IMR-90 (cell line): ENCODE results near the gene RGPD8. TPM values are rescaled to one million over a fixed set of nuclear protein-coding genes. Genes with fewer than 3 reads are reported as not detected.
A peak's percentile ranks its signal among the peaks of the same experiment; 100 is the strongest.

Source experiments
- ATAC-seq: fragments of 200-7000 bp; cut with Tn5 transposase; 2 replicates; pipeline ENCODE4 v1.9.1; 2020; ENCODE audit warnings: low read depth, mild to moderate bottlenecking, moderate library complexity
- BruUV-seq: library from RNA; stranded (reverse); fragments of 400-500 nt; replicated peaks from 2 replicates; lab custom pipeline; 2021; lab: Mats Ljungman, UMichigan
- CTCF ChIA-PET: fragments of 300-600 bp; formaldehyde crosslinking; extraction: SDS; loops from one replicate; lab custom pipeline; 2021; ENCODE audit warnings: antibody characterized with exemption; lab: Yijun Ruan, JAX
- POLR2A ChIA-PET: fragments of 300-600 bp; sonication (Branson Sonifier 250); formaldehyde crosslinking; loops from one replicate; lab custom pipeline; 2022; ENCODE audit warnings: antibody characterized with exemption; ENCODE audit not compliant: unreplicated experiment; lab: Charles Lee
- DNase-seq: peaks from one replicate; pipeline ENCODE4 v3.0.0; 2013
- H2AFZ ChIP-seq: replicated peaks from 2 replicates; pipeline ENCODE3; 2013; ENCODE audit warnings: low read length, mild to moderate bottlenecking; ENCODE audit not compliant: poor library complexity
- H2AK5ac ChIP-seq: 2 replicates; pipeline ENCODE4 v1.6.1; 2013; ENCODE audit warnings: low read depth, low read length, inconsistent platforms
- H2AK9ac ChIP-seq: replicated peaks from 2 replicates; pipeline ENCODE3; 2013; ENCODE audit warnings: mild to moderate bottlenecking, low read depth, low read length, moderate library complexity; ENCODE audit not compliant: poor library complexity
- H2BK120ac ChIP-seq: 2 replicates; pipeline ENCODE4 v1.6.1; 2013; ENCODE audit warnings: low read depth, low read length, inconsistent platforms
- H2BK15ac ChIP-seq: 3 replicates; pipeline ENCODE4 v1.6.1; 2013; ENCODE audit warnings: low read depth, low read length, inconsistent platforms
- H2BK20ac ChIP-seq: 2 replicates; pipeline ENCODE4 v1.6.1; 2013; ENCODE audit warnings: low read depth, mild to moderate bottlenecking, inconsistent platforms, low read length, moderate library complexity
- H2BK5ac ChIP-seq: 2 replicates; pipeline ENCODE4 v1.6.1; 2013; ENCODE audit warnings: mild to moderate bottlenecking, low read depth, low read length, inconsistent platforms; ENCODE audit not compliant: poor library complexity, severe bottlenecking
- H3K14ac ChIP-seq: replicated peaks from 2 replicates; pipeline ENCODE4 v1.6.1; 2013; ENCODE audit warnings: low read depth, low read length, inconsistent platforms
- H3K18ac ChIP-seq: 2 replicates; pipeline ENCODE4 v1.6.1; 2013; ENCODE audit warnings: low read depth, low read length, control low read depth
- H3K23ac ChIP-seq: 2 replicates; pipeline ENCODE4 v1.6.1; 2013; ENCODE audit warnings: low read depth, low read length, inconsistent platforms
- H3K27ac ChIP-seq: 2 replicates; pipeline ENCODE4 v1.5.1; 2013; ENCODE audit warnings: mild to moderate bottlenecking, control low read depth, low read length; ENCODE audit not compliant: insufficient read depth
- H3K27me3 ChIP-seq: 2 replicates; pipeline ENCODE4 v1.6.1; 2013; ENCODE audit warnings: low read length; ENCODE audit not compliant: control insufficient read depth, insufficient read depth
- H3K36me3 ChIP-seq: 2 replicates; pipeline ENCODE4 v1.6.1; 2013; ENCODE audit warnings: low read length, mixed read lengths; ENCODE audit not compliant: control insufficient read depth, insufficient read depth
- H3K4ac ChIP-seq: 2 replicates; pipeline ENCODE4 v1.6.1; 2013; ENCODE audit warnings: low read depth, low read length, inconsistent platforms
- H3K4me1 ChIP-seq: 2 replicates; pipeline ENCODE4 v1.6.1; 2013; ENCODE audit warnings: low read length, mixed read lengths; ENCODE audit not compliant: control insufficient read depth, insufficient read depth
- H3K4me2 ChIP-seq: 2 replicates; pipeline ENCODE4 v1.6.1; 2013; ENCODE audit warnings: low read depth, mild to moderate bottlenecking, control low read depth, low read length, moderate library complexity
- H3K4me3 ChIP-seq: 2 replicates; pipeline ENCODE4 v1.5.1; 2013; ENCODE audit warnings: low read depth, mild to moderate bottlenecking, control low read depth, low read length, moderate library complexity; ENCODE audit not compliant: insufficient read depth
- H3K56ac ChIP-seq: 2 replicates; pipeline ENCODE4 v1.6.1; 2013; ENCODE audit warnings: low read length, inconsistent platforms; ENCODE audit not compliant: insufficient read depth; ENCODE audit errors: extremely low read depth
- H3K79me1 ChIP-seq, 2 experiments: 2 replicates each; pipeline ENCODE4 v1.6.1; 2013; ENCODE audit warnings: low read length in 2 of 2, inconsistent platforms in 1 of 2, low read depth in 1 of 2
- H3K9ac ChIP-seq: 2 replicates; pipeline ENCODE4 v1.6.1; 2013; ENCODE audit warnings: low read depth, low read length, control low read depth
- H3K9me1 ChIP-seq: 2 replicates; pipeline ENCODE4 v1.6.1; 2013; ENCODE audit warnings: low read length, inconsistent platforms; ENCODE audit not compliant: insufficient read depth
- H3K9me3 ChIP-seq: 2 replicates; pipeline ENCODE4 v1.6.1; 2013; ENCODE audit warnings: low read length; ENCODE audit not compliant: control insufficient read depth, insufficient read depth
- H4K20me1 ChIP-seq: 2 replicates; pipeline ENCODE4 v1.6.1; 2013; ENCODE audit warnings: low read length, inconsistent platforms; ENCODE audit not compliant: insufficient read depth
- H4K5ac ChIP-seq: 2 replicates; pipeline ENCODE4 v1.6.1; 2013; ENCODE audit warnings: mild to moderate bottlenecking, low read depth, low read length, control low read depth
- H4K8ac ChIP-seq, 2 experiments: 2 replicates each; pipeline ENCODE4 v1.6.1; 2013; ENCODE audit warnings: low read depth in 2 of 2, low read length in 2 of 2, control low read depth in 1 of 2, inconsistent platforms in 1 of 2
- H4K91ac ChIP-seq: 2 replicates; pipeline ENCODE4 v1.6.1; 2013; ENCODE audit warnings: low read depth, low read length, inconsistent platforms; ENCODE audit not compliant: insufficient read depth
- BHLHE40 ChIP-seq: fragments of 150-350 bp; IDR thresholded peaks from 2 replicates; pipeline ENCODE4 v1.6.1; 2016; ENCODE audit warnings: mild to moderate bottlenecking, low read depth, low read length
- CTCF ChIP-seq: conservative IDR thresholded peaks from 2 replicates; pipeline ENCODE4 v1.5.1; 2012; ENCODE audit warnings: mild to moderate bottlenecking, low read depth, low read length, improper control_type of control experiment
- MAZ ChIP-seq: IDR thresholded peaks from 2 replicates; pipeline ENCODE4 v1.6.1; 2012; ENCODE audit warnings: low read depth, mild to moderate bottlenecking, low read length, improper control_type of control experiment, moderate library complexity, borderline replicate concordance
- RFX5 ChIP-seq: IDR thresholded peaks from 2 replicates; pipeline ENCODE4 v1.8.0; 2012; ENCODE audit warnings: low read depth, mild to moderate bottlenecking, low read length, moderate library complexity
- WGBS, 2 experiments: methylation state at CpG; one replicate each; pipeline versions ENCODE4 v1.1.5 to v1.1.7; 2013; ENCODE audit warnings: missing lambda C conversion rate in 2 of 2; ENCODE audit not compliant: insufficient read length in 1 of 2; ENCODE audit errors: extremely low coverage in 2 of 2; 5-methylcytosine and 5-hydroxymethylcytosine counted together
- dilution Hi-C: fragments of 300-500 bp; cut with HindIII; formaldehyde crosslinking; loops from one replicate; pipeline ENCODE4 v1.14.3; 2018; ENCODE audit warnings: low sequenced_read_pairs; ENCODE audit not compliant: unreplicated experiment
- in situ Hi-C: fragments of 300-500 bp; cut with MboI; formaldehyde crosslinking; loops from 3 replicates; pipeline ENCODE4 v1.14.3; 2019; ENCODE audit warnings: low sequenced_read_pairs, inconsistent platforms, mixed read lengths
- intact Hi-C: fragments of 100-400 bp; cut with micrococcal nuclease; formaldehyde crosslinking; loops from 2 replicates; pipeline ENCODE4 v1.10.0; 2022
- polyA plus RNA-seq, 3 experiments: library from polyadenylated mRNA; depleted of rRNA; stranded (reverse); fragments of >200 nt; gene quantifications; 2 replicates each; pipeline ENCODE4 v1.2.3, GENCODE V29; 2012; ENCODE audit warnings: low replicate concordance in 1 of 3
- total RNA-seq: library from RNA; depleted of rRNA; stranded (reverse); fragments of >200 nt; gene quantifications from 2 replicates; pipeline ENCODE4 v1.2.3, GENCODE V29; 2012

RGPD8 gene
- total and polyA plus RNA-seq, 2 of the 4 experiments (the other 2 are of a cell fraction), result 0.67 to 4.1 TPM

GRCh38 chr2:112481528-112482233, 48.2 kb upstream of the RGPD8 start, which contains the start of gene TTL:
TSS of gene TTL (plus strand) at chr2:112482156. CDS start at chr2:112482345, 189 bp downstream.
- Histone ChIP-seq H3K9me1 (peaks cover 11% of the 10 kb centered on the region; the same call in 1 of the 2 replicates), H3K4me1 (peaks cover 2% of the 10 kb centered on the region; the same call in 1 of the 2 replicates), H3K27ac (peak within 1 kb of the TSS; percentile 74), H4K8ac (peak within 1 kb of the TSS; percentile 50 to 55; a peak in 1 of 4 replicates), H3K23ac (peak within 1 kb of the TSS; percentile 97), H3K4me3 (peak within 1 kb of the TSS; percentile 94), H3K56ac (peak within 1 kb of the TSS; percentile 42; the same call in 1 of the 2 replicates), H4K5ac (no peak within 1 kb of the TSS), H2AK5ac (peak within 1 kb of the TSS; percentile 73), H2BK120ac (peak within 1 kb of the TSS; percentile 2; the same call in 1 of the 2 replicates), H3K27me3 (no peaks in the 10 kb centered on the region), H2BK15ac (peak within 1 kb of the TSS; percentile 2; the same call in 1 of the 3 replicates), H3K18ac (peak within 1 kb of the TSS; percentile 35; the same call in 1 of the 2 replicates), H2BK5ac (peak within 1 kb of the TSS; percentile 71), H2AK9ac (peak within 1 kb of the TSS; percentile 97), H3K36me3 (peaks cover 4% of the 10 kb centered on the region; the same call in 1 of the 2 replicates), H3K79me1 (peaks cover 21 to 34% of the 10 kb centered on the region in 2 experiments), H4K20me1 (peaks cover 8% of the 10 kb centered on the region), H2AFZ (peak within 1 kb of the TSS; percentile 96), H4K91ac (0 out of 2 replicates have a peak within 1 kb of the TSS, but pooled peaks have one; percentile 54), H3K14ac (peak within 1 kb of the TSS; percentile 97), H3K4ac (peak within 1 kb of the TSS; percentile 76), H2BK20ac (no peak within 1 kb of the TSS), H3K9me3 (no peaks in the 10 kb centered on the region), H3K4me2 (peak within 1 kb of the TSS; percentile 97), H3K9ac (peak within 1 kb of the TSS; percentile 88)
- dilution Hi-C loops, result no loop called here
- BruUV-seq, result no TSS peak
- no peak for TF ChIP-seq RFX5
- TF ChIP-seq BHLHE40, result peak; percentile 45
- peak; percentile 69; the same call in 1 of the 2 replicates for TF ChIP-seq MAZ
- TF ChIP-seq CTCF, result no peak
- ATAC-seq (peak; percentile 84), DNase-seq (peak; percentile 49)
- in situ Hi-C loops, result no loop called here
- POLR2A ChIA-PET, result no interaction called here
- intact Hi-C loops, result loop anchor here (1.0 to 5.0 kb wide), 4 partner anchors 61 to 245 kb away; partner anchors contain the start of genes POLR1B and ZC3H8
- CTCF ChIA-PET, result interaction anchor here (0.6 to 1.8 kb wide), 3 partner anchors 8 to 156 kb away, joined by 3 to 7 read pairs (median 5); no protein-coding TSS in a partner anchor
- 0% methylated on average over 21 of the region's 82 CpGs; no CpG with 5 or more reads in 1 of the 2 experiments for WGBS, 2 experiments
